Osteoblast (primary cell): ENCODE measurements around the gene SLC23A2. TPM values are rescaled to one million over a fixed set of nuclear protein-coding genes. Genes with fewer than 3 reads are reported as not detected.

Experiments used
- DNase-seq: peaks from one replicate; pipeline ENCODE4 v3.0.0; 2011; ENCODE audit warnings: low spot score, mixed read lengths; ENCODE audit not compliant: insufficient read length; ENCODE audit errors: missing footprints
- H2AFZ ChIP-seq: 2 replicates; pipeline ENCODE4 v1.6.0; 2011; ENCODE audit warnings: mild to moderate bottlenecking, low read length
- H3K27ac ChIP-seq: 2 replicates; pipeline ENCODE4 v1.5.1; 2011; ENCODE audit warnings: mild to moderate bottlenecking, low read depth, low read length, moderate library complexity
- H3K27me3 ChIP-seq: 2 replicates; pipeline ENCODE4 v1.6.0; 2012; ENCODE audit warnings: mild to moderate bottlenecking, control low read depth, inconsistent platforms, low read length, moderate library complexity; ENCODE audit not compliant: insufficient read depth
- H3K36me3 ChIP-seq: 2 replicates; pipeline ENCODE4 v1.5.1; 2011; ENCODE audit warnings: mild to moderate bottlenecking, low read length, control low read depth, moderate library complexity; ENCODE audit not compliant: insufficient read depth
- H3K4me1 ChIP-seq: 2 replicates; pipeline ENCODE4 v1.5.1; 2011; ENCODE audit warnings: mild to moderate bottlenecking, low read length, control low read depth, moderate library complexity; ENCODE audit not compliant: insufficient read depth
- H3K4me2 ChIP-seq: 2 replicates; pipeline ENCODE4 v1.6.0; 2011; ENCODE audit warnings: mild to moderate bottlenecking, low read length; ENCODE audit not compliant: insufficient read depth
- H3K4me3 ChIP-seq: fragments of 200-600 bp; sonication (generic); 3 replicates; pipeline ENCODE4 v1.5.1; 2012; ENCODE audit warnings: mild to moderate bottlenecking, low read length, inconsistent platforms; ENCODE audit not compliant: insufficient read depth
- H3K79me2 ChIP-seq: 2 replicates; pipeline ENCODE4 v1.6.0; 2012; ENCODE audit warnings: mild to moderate bottlenecking, low read length, control low read depth, inconsistent platforms; ENCODE audit not compliant: insufficient read depth
- H3K9me3 ChIP-seq: 2 replicates; pipeline ENCODE4 v1.5.1; 2011; ENCODE audit warnings: low read depth, low read length, control low read depth
- H4K20me1 ChIP-seq: 2 replicates; pipeline ENCODE4 v1.6.0; 2012; ENCODE audit warnings: mild to moderate bottlenecking, low read length, control low read depth; ENCODE audit not compliant: insufficient read depth
- CTCF ChIP-seq: IDR thresholded peaks from 2 replicates; pipeline ENCODE4 v1.5.1; 2011; ENCODE audit warnings: mild to moderate bottlenecking, low read depth, low read length, moderate library complexity; ENCODE audit errors: extremely low read depth
- total RNA-seq: library from RNA; depleted of rRNA; stranded (reverse); fragments of >200 nt; gene quantifications from 2 replicates; pipeline ENCODE4 v1.2.3, GENCODE V29; 2012

Gene SLC23A2
- total RNA-seq, 1 donor = 20.6 TPM

DNA sequence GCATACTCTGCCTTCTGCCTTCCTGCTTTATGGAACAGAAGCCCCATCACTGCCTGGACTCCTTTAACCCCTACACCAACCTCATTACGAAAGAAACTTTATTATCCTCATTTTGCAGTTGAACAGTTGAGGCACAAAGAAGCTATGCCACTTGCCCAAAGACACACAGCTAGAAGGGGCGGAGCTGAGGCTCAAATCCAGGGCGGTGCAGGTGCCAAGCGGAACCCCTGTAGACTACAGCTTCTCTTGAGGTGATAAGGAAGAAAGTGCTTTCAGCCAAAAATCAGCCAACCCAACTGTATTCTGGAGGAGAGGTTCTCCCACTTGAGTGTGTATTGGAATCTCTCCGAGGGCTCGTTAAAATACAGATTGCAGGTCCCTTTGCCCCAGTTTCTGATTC lies 189.1 kb downstream of the SLC23A2 start:
- Histone ChIP-seq H3K4me2 (no peak overlapping the region), H3K27me3 (peaks cover 20% of the 10 kb centered on the region), H2AFZ (no peak overlapping the region), H3K79me2 (no peaks in the 10 kb centered on the region), H4K20me1 (no peaks in the 10 kb centered on the region), H3K4me3 (no peak overlapping the region), H3K9me3 (no peaks in the 10 kb centered on the region), H3K4me1 (no peaks in the 10 kb centered on the region), H3K27ac (no peak overlapping the region), H3K36me3 (no peaks in the 10 kb centered on the region)
- TF ChIP-seq CTCF = no peak
- no peak for DNase-seq

GRCh38 chr20:4811661-4812181 lies 189.6 kb downstream of the SLC23A2 start:
- no peaks in the 10 kb centered on the region for H3K36me3 ChIP-seq
- no peaks in the 10 kb centered on the region for H4K20me1 ChIP-seq
- H3K4me2 ChIP-seq = no peak overlapping the region
- H3K79me2 ChIP-seq = no peaks in the 10 kb centered on the region
- no peaks in the 10 kb centered on the region for H3K9me3 ChIP-seq
- H3K4me1 ChIP-seq = no peaks in the 10 kb centered on the region
- no peak for TF ChIP-seq CTCF
- peaks cover 23% of the 10 kb centered on the region for H3K27me3 ChIP-seq
- no peak overlapping the region for H2AFZ ChIP-seq
- H3K27ac ChIP-seq = no peak overlapping the region
- H3K4me3 ChIP-seq = no peak overlapping the region
- DNase-seq = no peak

- H2AFZ ChIP-seq = no peak overlapping the region
- peaks cover 28% of the 10 kb centered on the region for H3K27me3 ChIP-seq
- no peaks in the 10 kb centered on the region for H4K20me1 ChIP-seq
- H3K9me3 ChIP-seq = no peaks in the 10 kb centered on the region
- no peak overlapping the region for H3K27ac ChIP-seq
- no peak overlapping the region for H3K4me3 ChIP-seq
- H3K4me1 ChIP-seq = no peaks in the 10 kb centered on the region
- no peaks in the 10 kb centered on the region for H3K36me3 ChIP-seq
- no peaks in the 10 kb centered on the region for H3K79me2 ChIP-seq
- H3K4me2 ChIP-seq = no peak overlapping the region
- no peak for TF ChIP-seq CTCF
- no peak for DNase-seq
Measured at GRCh38 chr20:4811257-4811656, 190.1 kb downstream of the SLC23A2 start.

DNA sequence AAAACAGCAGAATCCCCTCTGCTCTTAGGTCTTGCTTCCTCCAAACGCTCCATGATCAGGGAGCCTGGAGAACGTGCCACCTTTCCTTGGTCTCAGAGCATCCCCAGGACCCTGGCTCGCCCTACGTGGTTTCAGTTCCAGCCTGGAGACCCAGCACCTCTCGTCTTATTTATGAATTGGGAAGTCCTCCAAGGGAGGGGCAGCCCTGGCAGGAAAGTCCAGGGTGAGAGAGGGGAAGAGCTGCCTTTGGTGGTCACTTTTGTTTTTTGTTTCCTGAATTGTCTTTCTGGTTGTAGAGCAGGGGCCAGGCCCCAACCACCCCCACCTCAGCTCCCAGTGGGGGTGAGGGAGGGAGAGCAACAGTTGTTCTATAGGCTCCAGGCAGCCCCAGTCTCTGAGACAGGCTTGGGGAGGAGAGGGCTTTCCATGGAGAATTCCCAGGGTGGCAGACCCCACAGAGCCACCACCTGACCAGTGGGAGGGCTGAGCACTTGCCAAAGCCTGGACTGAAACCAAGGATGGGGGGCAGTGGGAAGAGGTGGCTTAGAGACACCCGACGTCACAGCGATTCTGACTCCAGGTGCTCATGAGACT lies 190.8 kb downstream of the SLC23A2 start:
- Histone ChIP-seq H3K4me2 (no peak overlapping the region), H3K4me3 (no peak overlapping the region), H2AFZ (no peak overlapping the region), H3K27me3 (peaks cover 28% of the 10 kb centered on the region), H3K79me2 (no peaks in the 10 kb centered on the region), H3K36me3 (no peaks in the 10 kb centered on the region), H4K20me1 (no peaks in the 10 kb centered on the region), H3K9me3 (no peaks in the 10 kb centered on the region), H3K4me1 (no peaks in the 10 kb centered on the region), H3K27ac (no peak overlapping the region)
- TF ChIP-seq CTCF = no peak
- DNase-seq = no peak
